Activated naive CD8-positive, alpha-beta T cell treated with anti-CD3 and anti-CD28 coated beads, Interleukin-2, amount 50 U/mL, for 24 hours (primary cell): Measurements from ENCODE around the gene RPGR.
A peak's percentile ranks its signal among the peaks of the same experiment; 100 is the strongest.

Experiments
- ATAC-seq: fragments of 150-1000 bp; cut with Tn5 transposase; one replicate; pipeline ENCODE4 v1.10.0; 2021
- DNase-seq: peaks from one replicate; pipeline ENCODE4 v3.0.0; 2021
- H3K27ac Mint-ChIP-seq: one replicate; pipeline ENCODE4 v1.8.0; 2021; ENCODE audit warnings: mild to moderate bottlenecking, mixed read lengths
- H3K27me3 Mint-ChIP-seq: one replicate; pipeline ENCODE4 v1.8.0; 2021; ENCODE audit warnings: mixed read lengths
- H3K36me3 Mint-ChIP-seq: one replicate; pipeline ENCODE4 v1.8.0; 2021; ENCODE audit warnings: low read depth, mixed read lengths
- H3K4me1 Mint-ChIP-seq: one replicate; pipeline ENCODE4 v1.8.0; 2021; ENCODE audit warnings: mixed read lengths
- H3K4me3 Mint-ChIP-seq: one replicate; pipeline ENCODE4 v1.8.0; 2021; ENCODE audit warnings: mild to moderate bottlenecking, moderate library complexity, mixed read lengths
- H3K9me3 Mint-ChIP-seq: one replicate; pipeline ENCODE4 v1.8.0; 2021; ENCODE audit warnings: mixed read lengths

The RPGR gene

GRCh38 chrX:38260231-38260630, 67.1 kb downstream of the RPGR start:
- H3K9me3 Mint-ChIP-seq: no peaks in the 10 kb centered on the region
- H3K4me3 Mint-ChIP-seq: no peak overlapping the region
- no peaks in the 10 kb centered on the region for H3K36me3 Mint-ChIP-seq
- no peaks in the 10 kb centered on the region for H3K27me3 Mint-ChIP-seq
- ATAC-seq (no peak), DNase-seq (no peak)
- H3K4me1 Mint-ChIP-seq: no peaks in the 10 kb centered on the region
- no peak overlapping the region for H3K27ac Mint-ChIP-seq

GRCh38 chrX:38256019-38256418, 71.3 kb downstream of the RPGR start:
- Mint-ChIP-seq H3K36me3 (no peaks in the 10 kb centered on the region), H3K27ac (no peak overlapping the region), H3K27me3 (no peaks in the 10 kb centered on the region), H3K9me3 (no peaks in the 10 kb centered on the region), H3K4me3 (no peak overlapping the region), H3K4me1 (no peaks in the 10 kb centered on the region)
- ATAC-seq (no peak), DNase-seq (no peak)

- no peaks in the 10 kb centered on the region for H3K9me3 Mint-ChIP-seq
- DNase-seq (no peak), ATAC-seq (no peak)
- no peaks in the 10 kb centered on the region for H3K4me1 Mint-ChIP-seq
- no peaks in the 10 kb centered on the region for H3K27me3 Mint-ChIP-seq
- no peak overlapping the region for H3K4me3 Mint-ChIP-seq
- H3K36me3 Mint-ChIP-seq: no peaks in the 10 kb centered on the region
- no peak overlapping the region for H3K27ac Mint-ChIP-seq
These were observed 77.3 kb downstream of the RPGR start for GRCh38 chrX:38249965-38250364.

- ATAC-seq (no peak), DNase-seq (no peak)
- no peaks in the 10 kb centered on the region for H3K36me3 Mint-ChIP-seq
- no peak overlapping the region for H3K27ac Mint-ChIP-seq
- H3K9me3 Mint-ChIP-seq: no peaks in the 10 kb centered on the region
- no peaks in the 10 kb centered on the region for H3K27me3 Mint-ChIP-seq
- H3K4me3 Mint-ChIP-seq: no peak overlapping the region
- H3K4me1 Mint-ChIP-seq: no peaks in the 10 kb centered on the region
These were observed 80.3 kb downstream of the RPGR start for GRCh38 chrX:38247051-38247450.

- no peaks in the 10 kb centered on the region for H3K36me3 Mint-ChIP-seq
- no peak for DNase-seq
- H3K27me3 Mint-ChIP-seq: no peaks in the 10 kb centered on the region
- no peak for ATAC-seq
- no peaks in the 10 kb centered on the region for H3K9me3 Mint-ChIP-seq
- H3K4me3 Mint-ChIP-seq: no peak overlapping the region
- H3K4me1 Mint-ChIP-seq: no peaks in the 10 kb centered on the region
- no peak overlapping the region for H3K27ac Mint-ChIP-seq
These were observed 86.8 kb downstream of the RPGR start for GRCh38 chrX:38240541-38240940.

GRCh38 chrX:38236901-38237615, 90.3 kb downstream of the RPGR start:
- Mint-ChIP-seq H3K4me1 (no peaks in the 10 kb centered on the region), H3K9me3 (no peaks in the 10 kb centered on the region), H3K27me3 (no peaks in the 10 kb centered on the region), H3K27ac (no peak overlapping the region), H3K36me3 (no peaks in the 10 kb centered on the region), H3K4me3 (no peak overlapping the region)
- no peak for DNase-seq
- no peak for ATAC-seq

- no peak overlapping the region for H3K27ac Mint-ChIP-seq
- no peak for DNase-seq
- no peak overlapping the region for H3K4me3 Mint-ChIP-seq
- no peaks in the 10 kb centered on the region for H3K36me3 Mint-ChIP-seq
- H3K9me3 Mint-ChIP-seq: no peaks in the 10 kb centered on the region
- no peak for ATAC-seq
- no peaks in the 10 kb centered on the region for H3K27me3 Mint-ChIP-seq
- no peaks in the 10 kb centered on the region for H3K4me1 Mint-ChIP-seq
These were observed 93.2 kb downstream of the RPGR start for GRCh38 chrX:38233891-38234667.

- ATAC-seq (no peak), DNase-seq (no peak)
- Mint-ChIP-seq H3K36me3 (no peaks in the 10 kb centered on the region), H3K27ac (no peak overlapping the region), H3K4me1 (no peaks in the 10 kb centered on the region), H3K9me3 (no peaks in the 10 kb centered on the region), H3K4me3 (no peak overlapping the region), H3K27me3 (no peaks in the 10 kb centered on the region)
These were observed 95.1 kb downstream of the RPGR start for GRCh38 chrX:38232079-38232686.

GRCh38 chrX:38225093-38225492, 102.2 kb downstream of the RPGR start:
- ATAC-seq: no peak
- no peak overlapping the region for H3K27ac Mint-ChIP-seq

GRCh38 chrX:38224160-38224559, 103.1 kb downstream of the RPGR start:
- H3K36me3 Mint-ChIP-seq: no peaks in the 10 kb centered on the region
- H3K4me3 Mint-ChIP-seq: no peak overlapping the region
- no peaks in the 10 kb centered on the region for H3K9me3 Mint-ChIP-seq
- ATAC-seq (no peak), DNase-seq (no peak)
- peaks cover 8% of the 10 kb centered on the region for H3K4me1 Mint-ChIP-seq
- peaks cover 24% of the 10 kb centered on the region for H3K27me3 Mint-ChIP-seq
- H3K27ac Mint-ChIP-seq: no peak overlapping the region

More at GRCh38 chrX:38225093-38225492, 102.2 kb downstream of the RPGR start:
- no peak for DNase-seq
- H3K36me3 Mint-ChIP-seq: no peaks in the 10 kb centered on the region
- H3K4me1 Mint-ChIP-seq: peaks cover 5% of the 10 kb centered on the region
- H3K27me3 Mint-ChIP-seq: peaks cover 20% of the 10 kb centered on the region
- no peak overlapping the region for H3K4me3 Mint-ChIP-seq
- H3K9me3 Mint-ChIP-seq: no peaks in the 10 kb centered on the region

- peaks cover 8% of the 10 kb centered on the region for H3K4me1 Mint-ChIP-seq
- no peak overlapping the region for H3K27ac Mint-ChIP-seq
- peak overlapping the region; percentile 34 for H3K4me3 Mint-ChIP-seq
- no peaks in the 10 kb centered on the region for H3K9me3 Mint-ChIP-seq
- ATAC-seq (no peak), DNase-seq (no peak)
- H3K27me3 Mint-ChIP-seq: peaks cover 34% of the 10 kb centered on the region
- no peaks in the 10 kb centered on the region for H3K36me3 Mint-ChIP-seq
These were observed 105.8 kb downstream of the RPGR start for GRCh38 chrX:38221391-38221929.

GRCh38 chrX:38220415-38221390, 106.6 kb downstream of the RPGR start, which contains the start of gene SRPX:
Gene SRPX (minus strand): TSS chrX:38220871. CDS start chrX:38220792, 79 bp downstream.
- peak; percentile 1 for DNase-seq
- peak within 1 kb of the TSS; percentile 34 for H3K4me3 Mint-ChIP-seq
- no peaks in the 10 kb centered on the region for H3K9me3 Mint-ChIP-seq
- H3K27me3 Mint-ChIP-seq: peaks cover 37% of the 10 kb centered on the region
- H3K27ac Mint-ChIP-seq: no peak within 1 kb of the TSS
- no peaks in the 10 kb centered on the region for H3K36me3 Mint-ChIP-seq
- H3K4me1 Mint-ChIP-seq: peaks cover 8% of the 10 kb centered on the region
- ATAC-seq: no peak

GRCh38 chrX:38220024-38220414, 107.3 kb downstream of the RPGR start:
- H3K4me3 Mint-ChIP-seq: no peak overlapping the region
- peak; percentile 24 for ATAC-seq
- peaks cover 8% of the 10 kb centered on the region for H3K4me1 Mint-ChIP-seq
- peaks cover 35% of the 10 kb centered on the region for H3K27me3 Mint-ChIP-seq
- DNase-seq: peak; percentile 8
- H3K36me3 Mint-ChIP-seq: no peaks in the 10 kb centered on the region
- H3K27ac Mint-ChIP-seq: no peak overlapping the region
- no peaks in the 10 kb centered on the region for H3K9me3 Mint-ChIP-seq
